A549 (cell line): ENCODE results near the gene CTIF. TPM values are rescaled to one million over a fixed set of nuclear protein-coding genes. Genes with fewer than 3 reads are reported as not detected.

Experiments
- ATAC-seq, 2 experiments: fragments of 200-7000 bp in 1 of 2; fragments of >200 bp in 1 of 2; cut with Nextera tagmentation in 1 of 2; cut with Tn5 transposase in 1 of 2; 3 replicates each; pipeline versions ENCODE4 v1.8.0 to v1.9.1; 2018 to 2020; ENCODE audit warnings: mild to moderate bottlenecking in 1 of 2, moderate library complexity in 1 of 2
- CTCF ChIA-PET: fragments of 300-600 bp; sonication (Branson Sonifier 250); formaldehyde crosslinking; extraction: SDS; loops from one replicate; lab custom pipeline; 2021; ENCODE audit warnings: antibody characterized with exemption, inconsistent platforms; lab: Yijun Ruan, JAX
- POLR2A ChIA-PET: fragments of 350-600 bp; formaldehyde crosslinking; extraction: SDS; loops from one replicate; lab custom pipeline; 2021; ENCODE audit warnings: antibody characterized with exemption, inconsistent platforms; lab: Yijun Ruan, JAX
- DNase-seq, 2 experiments: peaks; one replicate each; pipeline versions ENCODE4 v3.0.0 to v3.0.0-alpha.2; 2011 to 2016; ENCODE audit warnings: low read depth in 1 of 2, low spot score in 1 of 2
- FAIRE-seq: peaks from 2 replicates; lab custom pipeline; 2011; peaks lifted over from hg19 to GRCh38; lab: Jason Lieb, UNC
- H3K27ac ChIP-seq, 2 experiments: fragments of >200 bp; sonication (Bioruptor Twin); formaldehyde crosslinking; 3 replicates each; pipeline ENCODE4 v1.5.1; 2016 to 2017
- H3K4me1 ChIP-seq: fragments of >200 bp; sonication (Bioruptor Twin); formaldehyde crosslinking; 3 replicates; pipeline ENCODE4 v1.6.1; 2016
- H3K4me2 ChIP-seq: fragments of >200 bp; sonication (Bioruptor Twin); formaldehyde crosslinking; 3 replicates; pipeline ENCODE4 v1.6.1; 2016
- H3K4me3 ChIP-seq: fragments of >200 bp; sonication (Bioruptor Twin); formaldehyde crosslinking; 3 replicates; pipeline ENCODE4 v1.5.1; 2016
- H3K9me3 ChIP-seq: fragments of >200 bp; sonication (Bioruptor Twin); formaldehyde crosslinking; 3 replicates; pipeline ENCODE4 v1.6.1; 2016
- CBX8 ChIP-seq: fragments of 200-600 bp; sonication (generic); IDR thresholded peaks from 2 replicates; pipeline ENCODE4 v1.6.1; 2016
- CEBPB ChIP-seq, 2 experiments: fragments of >200 bp in 1 of 2; sonication (Bioruptor Twin) in 1 of 2; formaldehyde crosslinking in 1 of 2; IDR thresholded peaks; 2 replicates each; pipeline ENCODE4 v1.6.1; 2012 to 2016
- EHF ChIP-seq: fragments of 250-450 bp; sonication (Bioruptor Pico); IDR thresholded peaks from 2 replicates; pipeline ENCODE4 v1.5.0; 2020; ENCODE audit warnings: mild to moderate bottlenecking
- ESRRA ChIP-seq: fragments of 150-350 bp; IDR thresholded peaks from 2 replicates; pipeline ENCODE4 v1.6.1; 2014; ENCODE audit warnings: mild to moderate bottlenecking, low read length, borderline replicate concordance
- FOSB ChIP-seq: fragments of 250-450 bp; sonication (Bioruptor Pico); IDR thresholded peaks from 2 replicates; pipeline ENCODE4 v1.5.0; 2020; ENCODE audit warnings: mild to moderate bottlenecking, moderate library complexity
- FOSL2 ChIP-seq, 2 experiments: fragments of 450-650 bp in 1 of 2; fragments of >200 bp in 1 of 2; sonication (Bioruptor Twin) in 1 of 2; formaldehyde crosslinking; IDR thresholded peaks; 2 replicates each; pipeline versions ENCODE4 v1.5.0 to v1.6.1; 2016 to 2020; ENCODE audit warnings: mild to moderate bottlenecking in 1 of 2, moderate library complexity in 1 of 2
- HDAC2 ChIP-seq: fragments of 200-600 bp; sonication (generic); IDR thresholded peaks from 2 replicates; pipeline ENCODE4 v1.6.1; 2016
- HMGXB4 ChIP-seq: fragments of 250-450 bp; sonication (Bioruptor Pico); IDR thresholded peaks from 2 replicates; pipeline ENCODE4 v1.5.0; 2021; ENCODE audit warnings: mild to moderate bottlenecking, moderate library complexity, borderline replicate concordance
- KDM1A ChIP-seq: fragments of 200-600 bp; sonication (generic); IDR thresholded peaks from 2 replicates; pipeline ENCODE4 v1.6.1; 2016; ENCODE audit warnings: low read depth, mild to moderate bottlenecking
- MAZ ChIP-seq: fragments of 150-350 bp; IDR thresholded peaks from 2 replicates; pipeline ENCODE4 v1.6.1; 2014; ENCODE audit warnings: antibody characterized with exemption, low read depth, low read length, borderline replicate concordance
- PBX3 ChIP-seq: IDR thresholded peaks from 2 replicates; pipeline ENCODE4 v1.6.1; 2012
- POLR2A ChIP-seq: IDR thresholded peaks from 2 replicates; pipeline ENCODE4 v1.6.1; 2012; ENCODE audit warnings: mild to moderate bottlenecking, low read length
- POLR2AphosphoS2 ChIP-seq: conservative IDR thresholded peaks from 2 replicates; pipeline ENCODE4 v1.6.1; 2012; ENCODE audit warnings: low read length, improper control_type of control experiment, inconsistent platforms
- RCOR1 ChIP-seq: fragments of 150-350 bp; IDR thresholded peaks from 2 replicates; pipeline ENCODE4 v1.6.1; 2014; ENCODE audit warnings: antibody characterized with exemption, low read length, low read depth
- TP53 ChIP-seq: fragments of 250-450 bp; sonication (Bioruptor Pico); IDR thresholded peaks from 2 replicates; pipeline ENCODE4 v1.5.0; 2021; ENCODE audit warnings: mild to moderate bottlenecking, moderate library complexity
- ZC3H11A ChIP-seq: fragments of 450-650 bp; IDR thresholded peaks from 2 replicates; pipeline ENCODE4 v1.6.1; 2014; ENCODE audit warnings: antibody characterized with exemption, mild to moderate bottlenecking
- ZNF302 ChIP-seq: fragments of 250-450 bp; sonication (Bioruptor Pico); IDR thresholded peaks from 2 replicates; pipeline ENCODE4 v1.9.0; 2021; ENCODE audit warnings: inconsistent platforms, mild to moderate bottlenecking, moderate library complexity
- WGBS: methylation state at CpG from one replicate; pipeline ENCODE4 v1.1.6; 2017; ENCODE audit errors: missing lambda C conversion rate; 5-methylcytosine and 5-hydroxymethylcytosine counted together
- polyA plus RNA-seq, 4 experiments: library from polyadenylated mRNA; depleted of rRNA in 3 of 4; stranded (reverse); fragments of >200 nt; fragmentation: RNase III in 1 of 4; extraction: RNeasy Plus Mini Kit Qiagen cat#74134 plus additional on column Dnase treatment in 1 of 4; gene quantifications; 2 replicates in 3 of 4; 3 replicates in 1 of 4; pipeline ENCODE4 v1.2.3, GENCODE V29; 2011 to 2017
- TF ChIP-seq, protein P1 (sequence below): fragments of 200-600 bp; sonication (generic); IDR thresholded peaks from 2 replicates; pipeline ENCODE4 v1.6.1; 2016; ENCODE audit warnings: antibody characterized with exemption, mild to moderate bottlenecking, moderate library complexity

Gene CTIF
- polyA plus RNA-seq, 2 of the 4 experiments (the other 2 are of a cell fraction), result 17.0 to 24.7 TPM

- no peak for FAIRE-seq
- Histone ChIP-seq H3K4me2 (no peak overlapping the region), H3K27ac (no peak overlapping the region), H3K4me1 (peaks cover 4% of the 10 kb centered on the region), H3K4me3 (no peak overlapping the region), H3K9me3 (no peaks in the 10 kb centered on the region)
- WGBS, result 86% methylated on average over 2 of the region's 2 CpGs
- DNase-seq, result no peak
- ChIA-PET POLR2A (no interaction called here), CTCF (interaction anchor here (0.6 to 2.5 kb wide), 3 partner anchors 19 to 179 kb away, joined by 3 to 8 read pairs (median 7); no protein-coding TSS in a partner anchor)
- ATAC-seq, result no peak
- TF ChIP-seq PBX3 (no peak), HDAC2 (no peak), TP53 (CRISPR knock-in tag) (no peak), ESRRA (no peak), CBX8 (no peak), ZC3H11A (no peak), POLR2AphosphoS2 (no peak), KDM1A (no peak), FOSL2 (IDR thresholded peaks at IDR 0.05) (no peak), FOSL2 (CRISPR knock-in tag; IDR thresholded peaks at IDR 0.05) (no peak), MAZ (no peak), RCOR1 (no peak), HMGXB4 (CRISPR knock-in tag) (no peak), ZNF302 (no peak), FOSB (no peak)
Observed at GRCh38 chr18:48655508-48655907, 116.7 kb downstream of the CTIF start.

DNA sequence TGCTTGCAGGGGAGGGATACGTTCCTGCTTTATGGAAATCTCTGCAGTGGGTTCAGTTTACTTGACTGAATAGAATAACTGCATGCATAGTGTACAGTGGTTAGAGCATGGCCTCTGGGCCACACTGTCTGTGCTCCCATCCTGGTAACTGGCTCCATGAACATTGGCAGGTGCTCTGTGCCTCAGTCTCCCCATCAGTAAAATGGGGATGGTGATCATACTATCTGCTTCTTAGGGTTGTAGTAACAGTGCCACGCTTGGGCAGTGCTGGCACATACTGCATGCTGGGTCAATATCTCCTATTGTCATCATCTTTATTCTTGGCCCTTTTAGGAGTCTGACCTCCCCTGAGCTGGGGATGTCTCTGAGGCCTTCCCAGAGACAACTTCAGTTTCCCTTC, 117.3 kb downstream of the CTIF start:
- CTCF ChIA-PET, result interaction anchor here (0.7 to 2.5 kb wide), 2 partner anchors 11 to 180 kb away, joined by 3 to 8 read pairs; no protein-coding TSS in a partner anchor
- no peak for TF ChIP-seq POLR2A
- no peak for TF ChIP-seq HMGXB4 (CRISPR knock-in tag)
- TF ChIP-seq ZNF302, result no peak
- TF ChIP-seq PBX3, result no peak
- no peak for FAIRE-seq
- no peak for ATAC-seq
- POLR2A ChIA-PET, result no interaction called here
- no peak overlapping the region for H3K27ac ChIP-seq
- WGBS, result 92% methylated on average over 2 of the region's 2 CpGs
- H3K4me3 ChIP-seq, result no peak overlapping the region
- no peak overlapping the region for H3K4me2 ChIP-seq
- peaks cover 11% of the 10 kb centered on the region for H3K4me1 ChIP-seq
- DNase-seq, result no peak
- no peaks in the 10 kb centered on the region for H3K9me3 ChIP-seq

- TF ChIP-seq EHF (no peak), CEBPB (IDR thresholded peaks at IDR 0.05) (no peak)
- TF ChIP-seq, protein P1, sequence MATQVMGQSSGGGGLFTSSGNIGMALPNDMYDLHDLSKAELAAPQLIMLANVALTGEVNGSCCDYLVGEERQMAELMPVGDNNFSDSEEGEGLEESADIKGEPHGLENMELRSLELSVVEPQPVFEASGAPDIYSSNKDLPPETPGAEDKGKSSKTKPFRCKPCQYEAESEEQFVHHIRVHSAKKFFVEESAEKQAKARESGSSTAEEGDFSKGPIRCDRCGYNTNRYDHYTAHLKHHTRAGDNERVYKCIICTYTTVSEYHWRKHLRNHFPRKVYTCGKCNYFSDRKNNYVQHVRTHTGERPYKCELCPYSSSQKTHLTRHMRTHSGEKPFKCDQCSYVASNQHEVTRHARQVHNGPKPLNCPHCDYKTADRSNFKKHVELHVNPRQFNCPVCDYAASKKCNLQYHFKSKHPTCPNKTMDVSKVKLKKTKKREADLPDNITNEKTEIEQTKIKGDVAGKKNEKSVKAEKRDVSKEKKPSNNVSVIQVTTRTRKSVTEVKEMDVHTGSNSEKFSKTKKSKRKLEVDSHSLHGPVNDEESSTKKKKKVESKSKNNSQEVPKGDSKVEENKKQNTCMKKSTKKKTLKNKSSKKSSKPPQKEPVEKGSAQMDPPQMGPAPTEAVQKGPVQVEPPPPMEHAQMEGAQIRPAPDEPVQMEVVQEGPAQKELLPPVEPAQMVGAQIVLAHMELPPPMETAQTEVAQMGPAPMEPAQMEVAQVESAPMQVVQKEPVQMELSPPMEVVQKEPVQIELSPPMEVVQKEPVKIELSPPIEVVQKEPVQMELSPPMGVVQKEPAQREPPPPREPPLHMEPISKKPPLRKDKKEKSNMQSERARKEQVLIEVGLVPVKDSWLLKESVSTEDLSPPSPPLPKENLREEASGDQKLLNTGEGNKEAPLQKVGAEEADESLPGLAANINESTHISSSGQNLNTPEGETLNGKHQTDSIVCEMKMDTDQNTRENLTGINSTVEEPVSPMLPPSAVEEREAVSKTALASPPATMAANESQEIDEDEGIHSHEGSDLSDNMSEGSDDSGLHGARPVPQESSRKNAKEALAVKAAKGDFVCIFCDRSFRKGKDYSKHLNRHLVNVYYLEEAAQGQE, result no peak
- FAIRE-seq, result no peak
- Histone ChIP-seq H3K4me3 (no peak overlapping the region), H3K4me2 (no peak overlapping the region), H3K27ac (no peak overlapping the region), H3K4me1 (peaks cover 15% of the 10 kb centered on the region), H3K9me3 (no peaks in the 10 kb centered on the region)
- ChIA-PET POLR2A (no interaction called here), CTCF (interaction anchor here (0.7 to 2.5 kb wide), 4 partner anchors 11 to 183 kb away, joined by 3 to 8 read pairs (median 4); no protein-coding TSS in a partner anchor)
- DNase-seq, result no peak
- ATAC-seq, result no peak
- 95% methylated on average over 3 of the region's 3 CpGs for WGBS
Observed at GRCh38 chr18:48656582-48656981, 117.8 kb downstream of the CTIF start.
